ENCODE measurements around the gene IFNLR1. TPM values are rescaled to one million over a fixed set of nuclear protein-coding genes. Genes with fewer than 3 reads are reported as not detected.
A peak's percentile ranks its signal among the peaks of the same experiment; 100 is the strongest.

The IFNLR1 gene
- total and polyA plus RNA-seq, 2 donors from 2014 or later = 1.6 to 4.8 TPM

DNA sequence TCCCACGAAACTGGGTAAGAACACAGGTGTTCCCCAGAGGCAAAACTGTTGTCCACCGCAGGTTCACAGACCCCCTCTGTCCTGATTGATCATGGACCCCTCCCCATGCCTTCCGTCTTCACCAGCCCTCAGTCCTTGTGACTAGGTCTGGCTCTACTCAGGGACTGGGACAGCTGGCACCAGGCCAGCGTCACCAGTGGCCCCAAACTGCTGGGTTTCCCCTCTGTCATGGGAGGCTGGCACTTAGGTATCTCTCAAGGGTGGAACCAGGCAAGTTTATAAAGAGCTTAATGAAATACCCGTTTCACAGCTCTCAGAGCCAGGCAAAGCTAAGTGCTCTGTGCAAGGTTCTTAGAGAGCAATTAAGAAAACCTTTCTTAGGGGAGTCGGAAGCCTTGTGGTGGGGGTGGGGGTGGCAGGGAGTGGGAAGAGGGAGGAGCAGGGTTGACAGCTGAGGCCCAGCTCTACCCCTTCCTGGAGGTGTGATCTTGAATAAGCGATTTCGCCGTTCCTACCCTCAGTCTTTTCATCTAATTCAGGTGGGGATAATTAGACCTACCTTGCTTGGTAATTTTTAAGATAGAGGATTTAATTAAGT is 35.0 kb upstream of the IFNLR1 start:
- H3K9ac ChIP-seq (ENCODE audit: low read length in 3 of 3) = no peak overlapping the region
- no peaks in the 10 kb centered on the region for H3K27me3 ChIP-seq (ENCODE audit: control insufficient read depth, insufficient read depth, low read length)
- no peaks in the 10 kb centered on the region for H3K9me3 ChIP-seq (ENCODE audit: control insufficient read depth in 2 of 3, insufficient read depth in 1 of 3, low read length in 3 of 3)
- no peak overlapping the region for H3K27ac ChIP-seq (ENCODE audit: low read depth in 2 of 2, low read length in 2 of 2)
- TF ChIP-seq, protein P1, sequence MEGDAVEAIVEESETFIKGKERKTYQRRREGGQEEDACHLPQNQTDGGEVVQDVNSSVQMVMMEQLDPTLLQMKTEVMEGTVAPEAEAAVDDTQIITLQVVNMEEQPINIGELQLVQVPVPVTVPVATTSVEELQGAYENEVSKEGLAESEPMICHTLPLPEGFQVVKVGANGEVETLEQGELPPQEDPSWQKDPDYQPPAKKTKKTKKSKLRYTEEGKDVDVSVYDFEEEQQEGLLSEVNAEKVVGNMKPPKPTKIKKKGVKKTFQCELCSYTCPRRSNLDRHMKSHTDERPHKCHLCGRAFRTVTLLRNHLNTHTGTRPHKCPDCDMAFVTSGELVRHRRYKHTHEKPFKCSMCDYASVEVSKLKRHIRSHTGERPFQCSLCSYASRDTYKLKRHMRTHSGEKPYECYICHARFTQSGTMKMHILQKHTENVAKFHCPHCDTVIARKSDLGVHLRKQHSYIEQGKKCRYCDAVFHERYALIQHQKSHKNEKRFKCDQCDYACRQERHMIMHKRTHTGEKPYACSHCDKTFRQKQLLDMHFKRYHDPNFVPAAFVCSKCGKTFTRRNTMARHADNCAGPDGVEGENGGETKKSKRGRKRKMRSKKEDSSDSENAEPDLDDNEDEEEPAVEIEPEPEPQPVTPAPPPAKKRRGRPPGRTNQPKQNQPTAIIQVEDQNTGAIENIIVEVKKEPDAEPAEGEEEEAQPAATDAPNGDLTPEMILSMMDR (IDR thresholded peaks at IDR 0.05; ENCODE audit: borderline replicate concordance, extremely low read depth, insufficient read depth) = no peak
- intact Hi-C loops (cut with DNase I) = no loop called here
- no peaks in the 10 kb centered on the region for H3K4me1 ChIP-seq (ENCODE audit: control insufficient read depth in 2 of 3, insufficient read depth in 2 of 3, low read depth in 1 of 3, low read length in 3 of 3)
- no peak for DNase-seq
- FAIRE-seq = no peak
- no peak overlapping the region for H3K4me3 ChIP-seq (ENCODE audit: low read length in 3 of 3)
- H3K36me3 ChIP-seq (ENCODE audit: control insufficient read depth in 2 of 3, insufficient read depth in 3 of 3, low read length in 3 of 3) = no peaks in the 10 kb centered on the region

DNA sequence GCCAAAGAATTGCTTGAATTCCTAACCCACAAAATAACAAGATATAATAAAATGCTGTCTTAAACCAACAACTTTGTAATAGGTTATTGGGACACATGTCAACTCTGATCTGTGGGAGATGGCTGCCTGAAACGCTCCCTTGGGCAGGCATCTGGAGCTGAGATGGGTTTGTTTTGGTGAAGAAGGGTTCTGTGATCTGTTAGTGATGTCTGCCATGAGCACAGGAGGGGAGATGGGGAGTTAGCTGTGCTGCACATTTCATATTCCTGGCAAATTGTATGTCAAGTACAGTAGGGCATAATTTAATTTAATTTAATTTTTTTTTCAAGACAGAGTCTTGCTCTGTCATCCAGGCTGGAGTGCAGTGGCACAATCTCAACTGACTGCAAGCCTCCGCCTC is 34.2 kb upstream of the IFNLR1 start:
- DNase-seq (no peak), FAIRE-seq (no peak)
- intact Hi-C loops (cut with DNase I) = no loop called here
- H3K4me1 ChIP-seq (ENCODE audit: control insufficient read depth in 2 of 3, insufficient read depth in 2 of 3, low read depth in 1 of 3, low read length in 3 of 3) = no peaks in the 10 kb centered on the region
- H3K9ac ChIP-seq (ENCODE audit: low read length in 3 of 3) = no peak overlapping the region
- no peaks in the 10 kb centered on the region for H3K36me3 ChIP-seq (ENCODE audit: control insufficient read depth in 2 of 3, insufficient read depth in 3 of 3, low read length in 3 of 3)
- no peaks in the 10 kb centered on the region for H3K9me3 ChIP-seq (ENCODE audit: control insufficient read depth in 2 of 3, insufficient read depth in 1 of 3, low read length in 3 of 3)
- H3K27ac ChIP-seq (ENCODE audit: low read depth in 2 of 2, low read length in 2 of 2) = no peak overlapping the region
- TF ChIP-seq, protein P1 (IDR thresholded peaks at IDR 0.05; ENCODE audit: borderline replicate concordance, extremely low read depth, insufficient read depth) = no peak
- H3K4me3 ChIP-seq (ENCODE audit: low read length in 3 of 3) = no peak overlapping the region
- no peaks in the 10 kb centered on the region for H3K27me3 ChIP-seq (ENCODE audit: control insufficient read depth, insufficient read depth, low read length)

DNA sequence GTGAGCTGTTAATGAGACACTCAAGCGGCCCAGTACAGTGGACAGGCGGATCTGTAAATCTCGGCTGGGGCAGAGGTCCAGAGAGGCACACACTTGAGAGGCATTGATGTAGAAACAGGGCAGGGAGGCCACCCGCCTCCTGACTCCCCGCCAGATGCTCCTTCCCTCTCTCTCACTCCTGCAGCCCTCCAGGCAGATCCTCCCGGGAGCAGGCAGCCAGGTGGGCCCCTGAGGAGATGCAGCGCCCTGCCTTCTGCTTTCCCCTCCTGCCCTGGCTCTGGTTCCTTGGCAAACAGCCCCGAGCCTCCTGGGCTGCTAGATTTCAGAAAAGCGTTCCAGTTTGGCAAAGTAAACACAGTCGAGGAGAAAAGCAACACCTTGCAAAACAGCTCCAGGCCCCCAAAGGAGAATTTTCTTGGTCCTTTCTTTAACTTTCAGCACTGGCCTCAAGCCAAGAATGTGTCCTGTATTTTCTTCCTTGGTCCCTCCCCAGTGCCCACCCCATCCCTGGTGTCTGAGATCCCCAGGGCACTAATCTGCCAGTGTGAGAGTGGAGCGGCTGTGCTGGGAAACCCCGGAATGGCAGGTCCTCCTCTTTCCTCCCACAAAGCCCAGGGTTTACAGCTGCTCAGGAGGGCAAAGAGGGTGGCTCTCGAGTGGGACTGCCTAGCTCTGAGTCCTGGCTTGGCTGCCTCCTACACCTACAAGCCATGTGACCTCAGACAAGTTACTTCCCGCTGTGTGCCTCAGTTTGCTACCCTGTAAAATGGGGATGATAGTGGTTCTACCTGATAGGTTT is 29.4 kb upstream of the IFNLR1 start:
- no peaks in the 10 kb centered on the region for H3K4me1 ChIP-seq (ENCODE audit: control insufficient read depth in 2 of 3, insufficient read depth in 2 of 3, low read depth in 1 of 3, low read length in 3 of 3)
- FAIRE-seq (no peak), DNase-seq (peak in 4 of 5 donors; percentile 52 to 63 (median 53))
- peaks cover 0 to 3% (median 0%) of the 10 kb centered on the region in 3 donors for H3K9me3 ChIP-seq (ENCODE audit: control insufficient read depth in 2 of 3, insufficient read depth in 1 of 3, low read length in 3 of 3)
- no peaks in the 10 kb centered on the region for H3K36me3 ChIP-seq (ENCODE audit: control insufficient read depth in 2 of 3, insufficient read depth in 3 of 3, low read length in 3 of 3)
- H3K27me3 ChIP-seq (ENCODE audit: control insufficient read depth, insufficient read depth, low read length) = no peaks in the 10 kb centered on the region
- no peak overlapping the region for H3K4me3 ChIP-seq (ENCODE audit: low read length in 3 of 3)
- H3K27ac ChIP-seq (ENCODE audit: low read depth in 2 of 2, low read length in 2 of 2) = no peak overlapping the region
- intact Hi-C loops (cut with DNase I) = no loop called here
- H3K9ac ChIP-seq (ENCODE audit: low read length in 3 of 3) = no peak overlapping the region
- TF ChIP-seq, protein P1 (IDR thresholded peaks at IDR 0.05; ENCODE audit: borderline replicate concordance, extremely low read depth, insufficient read depth) = no peak
